HG02678 (cell line): ENCODE measurements around the gene MAFG.

ENCODE experiments used
- ATAC-seq: cut with Tn5 transposase; IDR thresholded peaks from one replicate; pipeline ENCODE4 v1.9.1; 2021; ENCODE audit warnings: mild to moderate bottlenecking, moderate library complexity; ENCODE audit not compliant: unreplicated experiment

The MAFG gene

GRCh38 chr17:81899514-81900166, 27.9 kb downstream of the MAFG start:
- no peak for ATAC-seq

- ATAC-seq = no peak
These were observed 28.6 kb downstream of the MAFG start for GRCh38 chr17:81898885-81899284.

DNA sequence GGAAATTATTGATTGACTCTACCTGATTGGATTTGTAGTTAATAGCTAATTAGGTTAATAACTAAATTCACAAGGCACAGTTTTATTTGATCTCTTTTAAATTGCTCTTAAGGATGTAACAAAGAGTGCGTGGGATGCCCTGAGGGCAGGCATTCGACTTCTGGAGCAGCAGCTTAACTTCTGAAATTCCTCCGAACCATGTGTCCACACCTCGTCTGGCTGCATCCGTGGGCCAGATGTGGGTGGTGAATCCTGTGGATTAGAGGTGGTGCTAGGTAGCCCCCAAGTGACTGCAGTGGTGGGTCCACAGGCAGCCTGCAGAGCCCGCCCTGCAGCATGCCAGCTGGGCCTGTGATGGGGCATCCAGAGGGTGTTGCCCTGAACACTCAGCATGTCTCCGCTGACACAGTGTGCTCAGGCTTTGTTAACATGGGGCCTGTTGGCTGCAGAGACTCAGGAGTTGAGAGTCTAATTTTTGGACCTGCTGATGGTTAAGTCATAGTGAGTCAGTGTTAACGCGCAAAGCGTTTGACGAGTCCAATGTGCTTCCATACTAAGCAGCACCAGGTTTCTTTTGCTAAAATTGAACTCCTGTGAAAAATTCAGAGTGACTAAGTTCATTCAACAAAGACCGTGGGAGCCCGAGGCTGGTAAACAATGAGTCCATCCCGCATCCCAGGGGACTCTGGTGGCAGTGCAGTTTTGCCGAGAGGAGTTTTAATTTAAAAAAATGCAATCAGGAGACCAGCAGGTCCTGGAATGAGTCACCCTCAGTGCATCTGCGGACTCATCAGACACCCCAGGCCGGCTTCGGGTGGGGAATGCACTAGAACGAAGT, 29.3 kb downstream of the MAFG start:
- ATAC-seq = no peak

GRCh38 chr17:81895400-81895799, 32.1 kb downstream of the MAFG start:
- ATAC-seq = no peak

- ATAC-seq = no peak
These were observed 36.3 kb downstream of the MAFG start for GRCh38 chr17:81891303-81891552.

DNA sequence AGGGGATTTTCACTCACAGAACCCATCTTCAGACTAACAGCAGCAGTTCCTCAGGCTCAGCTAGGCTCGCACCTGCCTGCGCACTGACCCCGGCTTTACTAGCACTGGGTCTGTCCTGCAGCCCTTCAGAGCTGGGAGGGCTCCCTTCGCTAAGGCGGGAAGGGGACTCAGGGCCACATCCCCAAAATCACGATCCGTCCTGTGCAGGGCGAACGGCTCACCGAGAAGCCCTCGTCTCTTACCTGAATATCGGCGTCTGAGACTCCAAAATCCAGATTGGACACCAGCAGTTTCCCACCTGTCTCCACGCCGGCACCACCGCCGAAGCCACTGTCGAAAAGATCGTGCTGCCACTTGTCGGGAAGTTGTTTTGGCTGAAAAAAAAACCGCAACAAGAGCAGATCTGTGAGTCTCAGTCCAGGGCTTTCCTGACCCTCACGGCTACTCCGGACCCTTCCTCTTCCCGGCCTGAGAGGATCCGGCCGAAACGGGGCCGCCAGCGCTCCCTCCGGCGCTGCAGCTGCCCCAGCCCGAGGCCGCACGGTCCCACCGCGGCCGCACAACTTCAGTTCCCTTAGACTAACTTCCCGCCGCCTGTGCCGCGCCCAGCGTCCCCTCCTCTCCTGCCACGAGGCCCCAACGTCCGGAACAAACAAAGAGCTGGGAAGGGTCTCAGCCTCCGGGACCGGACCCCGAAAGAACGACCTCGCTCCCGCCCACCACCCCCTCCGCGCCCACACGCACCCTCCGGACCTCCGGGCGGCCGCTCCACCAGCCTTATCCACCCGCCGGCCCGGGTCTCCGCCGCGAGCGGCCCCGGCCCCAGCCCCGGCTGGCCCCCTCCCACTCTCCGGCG, 36.9 kb downstream of the MAFG start:
- ATAC-seq = peak; percentile 14

GRCh38 chr17:81889602-81890001, 37.9 kb downstream of the MAFG start:
- no peak for ATAC-seq

DNA sequence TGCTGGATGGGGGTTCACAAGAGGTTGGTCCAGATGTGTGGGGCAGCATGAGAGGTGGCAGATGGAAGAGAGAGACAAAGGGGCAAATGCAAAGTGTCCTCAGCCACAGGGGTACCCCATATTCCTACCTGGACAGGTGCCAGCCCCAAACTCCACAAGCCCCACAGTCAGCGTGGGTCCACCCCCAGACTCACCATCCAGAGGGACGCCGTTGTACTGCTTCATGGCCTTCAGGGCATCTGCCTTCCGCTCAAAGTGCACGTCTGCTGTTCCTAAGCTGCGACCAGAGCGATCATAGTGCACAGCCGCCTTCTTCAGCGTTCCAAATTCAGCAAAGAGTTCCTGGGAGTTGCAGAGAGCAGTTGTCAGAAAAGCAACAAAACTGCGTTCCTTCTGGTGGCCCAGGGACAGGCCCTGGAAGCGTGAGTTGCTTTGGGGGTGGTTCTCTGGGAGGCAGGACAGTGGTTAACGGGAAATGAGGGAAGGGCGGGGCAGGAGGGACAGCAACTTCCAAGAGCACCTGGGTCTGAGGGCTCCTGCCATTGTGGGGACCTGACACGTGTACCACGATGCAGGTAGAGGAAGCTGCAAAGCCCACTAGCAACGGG, 38.4 kb downstream of the MAFG start:
- ATAC-seq = no peak

GRCh38 chr17:81888105-81888987, 39.2 kb downstream of the MAFG start:
- ATAC-seq = no peak

DNA sequence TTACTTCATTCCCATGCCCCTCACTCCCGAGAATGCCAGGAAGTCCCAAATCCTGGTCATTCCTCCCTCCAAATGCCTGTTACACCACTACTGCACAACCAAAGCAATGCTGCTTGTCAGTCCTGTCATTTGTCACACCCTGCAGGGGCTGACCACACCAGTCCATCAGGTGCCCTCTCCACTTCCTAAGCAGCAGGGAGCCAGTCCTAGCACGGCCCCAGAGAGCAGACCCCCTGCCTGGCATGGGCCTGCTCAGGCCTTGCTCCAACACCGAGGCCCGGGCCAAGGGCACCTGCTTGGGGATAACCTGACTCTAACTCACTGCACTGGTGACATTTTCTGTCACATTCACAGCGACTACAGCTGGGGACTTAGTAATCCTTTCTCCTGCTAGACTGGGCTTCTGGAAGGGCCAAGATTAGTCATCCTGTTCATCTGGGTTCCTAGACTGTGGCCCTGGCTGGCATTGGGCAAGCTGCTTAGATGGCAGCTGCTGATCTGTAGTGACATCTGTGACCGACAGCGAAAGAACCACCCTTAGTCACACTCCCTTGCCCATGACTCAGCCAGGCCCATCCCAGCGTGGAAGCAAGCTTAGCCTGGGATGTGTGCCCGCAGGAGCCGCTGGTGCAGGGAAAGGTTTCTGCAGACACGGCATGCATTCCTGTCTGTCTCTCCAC, 41.5 kb downstream of the MAFG start:
- ATAC-seq = no peak

DNA sequence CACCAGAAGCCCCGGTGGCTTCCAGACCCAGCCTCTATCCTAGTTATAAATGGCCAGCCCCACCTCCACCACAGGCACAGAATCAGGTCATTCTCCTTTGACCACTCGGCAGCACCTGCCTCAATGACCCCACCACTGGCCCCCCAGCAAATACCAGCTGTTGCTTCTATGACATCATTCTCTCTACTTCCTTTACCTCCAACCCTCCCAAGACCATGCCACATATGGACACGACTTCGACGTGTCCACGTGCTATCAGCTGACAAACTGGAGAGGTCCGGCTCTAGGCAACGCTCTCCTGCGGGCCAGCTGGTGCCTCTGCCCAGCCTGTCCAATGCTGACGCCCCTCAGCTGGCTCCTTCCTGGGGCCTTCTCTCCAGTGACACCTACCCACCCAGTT, 42.1 kb downstream of the MAFG start:
- no peak for ATAC-seq

- no peak for ATAC-seq
These were observed 42.6 kb downstream of the MAFG start for GRCh38 chr17:81884968-81885367.

GRCh38 chr17:81884520-81884919, 43.0 kb downstream of the MAFG start:
- ATAC-seq = no peak

- ATAC-seq = no peak
These were observed 48.4 kb downstream of the MAFG start for GRCh38 chr17:81879121-81879520.

DNA sequence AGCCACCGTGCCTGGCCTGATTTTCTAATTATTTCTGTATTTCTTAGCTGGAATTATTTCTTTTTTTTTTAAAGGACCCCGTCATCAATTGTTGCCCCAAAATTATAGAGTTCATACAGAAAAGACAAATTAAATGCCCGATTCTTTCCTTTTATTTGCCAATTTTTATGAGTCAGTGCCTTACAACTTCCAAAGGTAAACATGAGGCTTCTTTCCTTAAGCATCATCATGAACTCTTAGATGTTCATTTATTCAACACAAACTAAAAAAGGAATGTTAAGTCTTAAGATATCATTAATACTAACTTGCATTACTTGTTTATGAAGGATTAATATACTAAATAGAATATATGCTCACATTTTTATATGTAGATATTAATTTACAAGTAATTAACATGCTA, 49.2 kb downstream of the MAFG start:
- ATAC-seq = no peak

GRCh38 chr17:81877569-81877968, 50.0 kb downstream of the MAFG start:
- no peak for ATAC-seq

DNA sequence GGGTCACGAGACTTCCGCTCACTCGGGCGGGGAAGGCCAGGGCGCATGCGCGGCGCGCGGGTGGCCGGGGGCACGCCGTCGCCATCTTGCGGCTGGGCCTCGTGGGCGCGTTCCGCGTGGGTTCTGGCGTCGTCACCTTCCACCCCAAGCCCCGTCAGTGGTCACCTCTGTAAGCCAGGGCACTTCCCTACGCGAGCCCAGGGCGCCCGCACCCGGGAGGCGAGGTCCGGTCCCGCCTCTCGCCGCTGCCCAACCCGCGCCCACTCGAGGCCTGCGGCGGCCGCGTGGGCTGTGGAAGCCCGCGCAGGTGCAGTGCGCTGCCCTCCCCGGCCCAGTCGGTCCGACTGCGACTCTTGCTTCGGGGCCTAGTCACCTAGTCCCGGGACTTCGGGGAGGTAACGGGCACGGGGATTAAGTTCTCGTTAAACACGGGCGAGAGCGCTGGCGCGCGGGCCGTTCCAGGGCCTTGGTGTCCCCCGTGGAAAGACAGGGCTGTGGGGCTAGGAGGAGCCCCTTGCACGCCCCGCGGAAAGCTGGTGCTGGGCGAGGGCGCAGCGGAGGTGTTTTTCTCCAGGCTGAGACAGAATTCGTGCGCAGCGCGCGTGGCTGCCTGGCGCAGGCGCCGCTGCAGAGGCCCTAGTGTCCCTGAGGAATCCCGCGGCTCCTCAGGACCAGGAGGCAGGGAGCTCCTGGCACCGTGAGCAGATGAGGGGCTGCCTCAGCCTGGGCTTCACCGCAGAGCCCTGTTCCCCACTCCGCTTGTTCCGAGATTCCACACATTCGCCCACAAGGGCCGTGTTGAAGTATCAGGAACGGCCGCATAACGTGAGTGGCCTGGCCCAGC, 55.9 kb downstream of the MAFG start:
- peak; percentile 56 for ATAC-seq

DNA sequence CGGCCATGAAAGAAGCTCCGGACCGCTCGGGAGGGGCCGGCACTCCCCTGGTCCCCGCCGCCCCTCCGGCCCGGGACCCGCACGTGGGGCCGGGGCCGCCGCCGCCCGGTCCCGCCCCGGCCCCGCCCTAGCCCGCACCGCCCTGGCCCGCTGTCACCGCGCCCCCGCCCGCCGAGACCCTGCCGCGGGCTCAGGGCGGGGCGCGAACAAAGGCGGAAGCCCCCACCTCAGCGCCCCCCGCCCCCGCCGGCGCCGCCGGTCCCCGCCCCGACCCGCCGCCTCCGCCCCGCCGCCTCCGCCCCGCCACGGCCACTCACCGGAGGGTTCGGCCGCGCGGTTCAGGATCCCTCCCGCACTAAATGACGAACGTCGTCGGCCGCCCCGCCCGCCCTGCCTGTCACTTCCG, 56.6 kb downstream of the MAFG start, which contains the start of gene ARHGDIA:
Gene ARHGDIA (minus strand): TSS at position 357 of the 406 bp plus-strand sequence. CDS start 1,407 bp downstream, outside the sequence.
- peak; percentile 25 for ATAC-seq
